Hematopoietic multipotent progenitor cell (in vitro differentiated cells): ENCODE results near the gene SLX4. TPM values are rescaled to one million over a fixed set of nuclear protein-coding genes. Genes with fewer than 3 reads are reported as not detected.

Source experiments
- DNase-seq, 3 donors: peaks; one replicate each; pipeline ENCODE4 v3.0.0-alpha.2; 2011 to 2015; ENCODE audit warnings: low read depth in 2 of 3, low spot score in 2 of 3
- total RNA-seq: library from RNA; depleted of rRNA; stranded (reverse); fragments of >200 nt; gene quantifications from one replicate; pipeline ENCODE4 v1.2.3, GENCODE V29; 2012

Gene SLX4
- total RNA-seq, 1 donor = 2.7 TPM

GRCh38 chr16:3583303-3584038 lies 27.9 kb downstream of the SLX4 start:
- DNase-seq = no peak

- no peak for DNase-seq
Measured at GRCh38 chr16:3582276-3583165, 28.9 kb downstream of the SLX4 start.

- DNase-seq = no peak
Measured at GRCh38 chr16:3581392-3581791, 30.0 kb downstream of the SLX4 start.

- no peak for DNase-seq
Measured at GRCh38 chr16:3580686-3581085, 30.7 kb downstream of the SLX4 start.

GRCh38 chr16:3580251-3580651 lies 31.2 kb downstream of the SLX4 start:
- peak in 2 of 3 donors; percentile 63 to 74 for DNase-seq

GRCh38 chr16:3579776-3580175 lies 31.6 kb downstream of the SLX4 start:
- no peak for DNase-seq

- DNase-seq = peak in 2 of 3 donors; percentile 60 to 79
Measured at GRCh38 chr16:3578610-3579551, 32.5 kb downstream of the SLX4 start.

- DNase-seq = no peak
Measured at GRCh38 chr16:3578121-3578520, 33.3 kb downstream of the SLX4 start.

- peak in 2 of 3 donors; percentile 65 to 69 for DNase-seq
Measured at GRCh38 chr16:3577302-3577752, 34.1 kb downstream of the SLX4 start, which contains the start of gene NLRC3. Gene NLRC3 (minus strand): TSS chr16:3577403. CDS start chr16:3565036, 12,367 bp downstream.

GRCh38 chr16:3576211-3576610 lies 35.2 kb downstream of the SLX4 start:
- DNase-seq = no peak

GRCh38 chr16:3575491-3575890 lies 35.9 kb downstream of the SLX4 start:
- no peak for DNase-seq

GRCh38 chr16:3574195-3574594 lies 37.2 kb downstream of the SLX4 start:
- no peak for DNase-seq

- DNase-seq = no peak
Measured at GRCh38 chr16:3573146-3573815, 38.1 kb downstream of the SLX4 start.

- no peak for DNase-seq
Measured at GRCh38 chr16:3570420-3571062, 40.9 kb downstream of the SLX4 start.

GRCh38 chr16:3569851-3570250 lies 41.6 kb downstream of the SLX4 start:
- no peak for DNase-seq

- DNase-seq = no peak
Measured at GRCh38 chr16:3566990-3567389, 44.4 kb downstream of the SLX4 start.

GRCh38 chr16:3564889-3565141 lies 46.6 kb downstream of the SLX4 start:
- DNase-seq = no peak

GRCh38 chr16:3564130-3564888 lies 47.1 kb downstream of the SLX4 start:
- no peak for DNase-seq

GRCh38 chr16:3562914-3563480 lies 48.4 kb downstream of the SLX4 start:
- DNase-seq = no peak
